ENCODE data around the gene SIX2. TPM values are rescaled to one million over a fixed set of nuclear protein-coding genes. Genes with fewer than 3 reads are reported as not detected.

The SIX2 gene
- total RNA-seq: 1 to 10 TPM in 1 of 4 donors, under 1 TPM in 2, not detected in 1; 0.34 to 1.2 (median 0.60) TPM

DNA sequence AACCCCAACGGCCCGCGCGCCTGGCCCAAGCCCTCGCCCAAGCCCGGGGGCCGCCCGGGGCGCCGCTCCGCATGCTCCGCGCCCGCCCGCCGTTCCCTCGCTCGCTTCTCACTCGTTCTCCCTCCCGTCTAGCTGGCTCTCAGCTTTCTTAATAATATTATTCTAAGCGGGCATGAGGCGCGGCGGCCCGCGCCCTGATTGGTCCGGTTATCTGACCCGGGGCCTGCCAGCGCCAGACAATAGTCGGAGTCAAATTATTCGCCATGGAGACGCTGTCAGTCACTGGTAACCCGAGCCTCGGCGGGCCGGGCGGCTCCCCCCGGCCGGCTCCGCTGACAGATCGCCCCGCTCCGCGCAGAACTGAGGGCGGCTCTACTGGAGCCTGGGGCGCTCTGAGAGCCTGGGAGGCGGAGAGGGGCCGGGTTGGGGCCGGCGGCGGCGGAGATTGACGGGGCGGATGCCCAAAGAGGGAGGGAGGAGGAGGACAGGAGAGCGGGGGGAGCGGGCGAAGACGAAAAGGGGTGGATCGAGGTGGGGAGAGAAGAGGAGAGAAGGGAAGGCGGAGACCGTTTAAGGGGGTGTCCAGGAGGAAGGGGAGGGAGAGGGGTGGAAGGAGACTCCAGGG is at the start of gene SIX2:
TSS of gene SIX2 (minus strand) at position 150 of the 625 bp plus-strand sequence. CDS start 342 bp downstream, outside the sequence.
- peak; percentile 92 to 93 for DNase-seq (ENCODE audit: low spot score in 2 of 2)
- H3K4me1 ChIP-seq: peaks cover 59% of the 10 kb centered on the region
- peak within 1 kb of the TSS; percentile 63 for H3K27ac ChIP-seq
- no peaks in the 10 kb centered on the region for H3K9me3 ChIP-seq
- 2% methylated on average over 25 of the region's 61 CpGs for WGBS
- H3K36me3 ChIP-seq: no peaks in the 10 kb centered on the region
- peak within 1 kb of the TSS; percentile 54 for H3K4me3 ChIP-seq
- no peak for TF ChIP-seq EP300 (IDR thresholded peaks at IDR 0.05)
- TF ChIP-seq POLR2A (IDR thresholded peaks at IDR 0.05): no peak
- no peak for TF ChIP-seq POLR2AphosphoS5 (IDR thresholded peaks at IDR 0.05)
- TF ChIP-seq, protein P1, sequence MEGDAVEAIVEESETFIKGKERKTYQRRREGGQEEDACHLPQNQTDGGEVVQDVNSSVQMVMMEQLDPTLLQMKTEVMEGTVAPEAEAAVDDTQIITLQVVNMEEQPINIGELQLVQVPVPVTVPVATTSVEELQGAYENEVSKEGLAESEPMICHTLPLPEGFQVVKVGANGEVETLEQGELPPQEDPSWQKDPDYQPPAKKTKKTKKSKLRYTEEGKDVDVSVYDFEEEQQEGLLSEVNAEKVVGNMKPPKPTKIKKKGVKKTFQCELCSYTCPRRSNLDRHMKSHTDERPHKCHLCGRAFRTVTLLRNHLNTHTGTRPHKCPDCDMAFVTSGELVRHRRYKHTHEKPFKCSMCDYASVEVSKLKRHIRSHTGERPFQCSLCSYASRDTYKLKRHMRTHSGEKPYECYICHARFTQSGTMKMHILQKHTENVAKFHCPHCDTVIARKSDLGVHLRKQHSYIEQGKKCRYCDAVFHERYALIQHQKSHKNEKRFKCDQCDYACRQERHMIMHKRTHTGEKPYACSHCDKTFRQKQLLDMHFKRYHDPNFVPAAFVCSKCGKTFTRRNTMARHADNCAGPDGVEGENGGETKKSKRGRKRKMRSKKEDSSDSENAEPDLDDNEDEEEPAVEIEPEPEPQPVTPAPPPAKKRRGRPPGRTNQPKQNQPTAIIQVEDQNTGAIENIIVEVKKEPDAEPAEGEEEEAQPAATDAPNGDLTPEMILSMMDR (IDR thresholded peaks at IDR 0.05): no peak
- peaks cover 94% of the 10 kb centered on the region for H3K27me3 ChIP-seq

GRCh38 chr2:45055162-45055605 is 45.9 kb upstream of the SIX2 start:
- Histone ChIP-seq H3K4me1 (no peaks in the 10 kb centered on the region), H3K4me3 (no peak overlapping the region), H3K27ac (no peak overlapping the region), H3K27me3 (peaks cover 4% of the 10 kb centered on the region), H3K9me3 (no peaks in the 10 kb centered on the region), H3K36me3 (no peaks in the 10 kb centered on the region)
- TF ChIP-seq, protein P1 (IDR thresholded peaks at IDR 0.05): no peak
- TF ChIP-seq EP300 (IDR thresholded peaks at IDR 0.05): no peak
- TF ChIP-seq POLR2A (IDR thresholded peaks at IDR 0.05): no peak
- no peak for TF ChIP-seq POLR2AphosphoS5 (IDR thresholded peaks at IDR 0.05)
- DNase-seq (ENCODE audit: low spot score in 2 of 2): peak in 1 of 2 donors; percentile 18
- 71% methylated on average over 7 of the region's 7 CpGs for WGBS

GRCh38 chr2:45053966-45054365 is 44.7 kb upstream of the SIX2 start:
- Histone ChIP-seq H3K27me3 (peaks cover 4% of the 10 kb centered on the region), H3K9me3 (no peaks in the 10 kb centered on the region), H3K4me1 (no peaks in the 10 kb centered on the region), H3K27ac (no peak overlapping the region), H3K4me3 (no peak overlapping the region), H3K36me3 (no peaks in the 10 kb centered on the region)
- peak in 1 of 2 donors; percentile 49 for DNase-seq (ENCODE audit: low spot score in 2 of 2)
- TF ChIP-seq, protein P1 (IDR thresholded peaks at IDR 0.05): no peak
- TF ChIP-seq POLR2AphosphoS5 (IDR thresholded peaks at IDR 0.05): no peak
- no peak for TF ChIP-seq POLR2A (IDR thresholded peaks at IDR 0.05)
- TF ChIP-seq EP300 (IDR thresholded peaks at IDR 0.05): no peak
- 76% methylated on average over 8 of the region's 8 CpGs for WGBS

DNA sequence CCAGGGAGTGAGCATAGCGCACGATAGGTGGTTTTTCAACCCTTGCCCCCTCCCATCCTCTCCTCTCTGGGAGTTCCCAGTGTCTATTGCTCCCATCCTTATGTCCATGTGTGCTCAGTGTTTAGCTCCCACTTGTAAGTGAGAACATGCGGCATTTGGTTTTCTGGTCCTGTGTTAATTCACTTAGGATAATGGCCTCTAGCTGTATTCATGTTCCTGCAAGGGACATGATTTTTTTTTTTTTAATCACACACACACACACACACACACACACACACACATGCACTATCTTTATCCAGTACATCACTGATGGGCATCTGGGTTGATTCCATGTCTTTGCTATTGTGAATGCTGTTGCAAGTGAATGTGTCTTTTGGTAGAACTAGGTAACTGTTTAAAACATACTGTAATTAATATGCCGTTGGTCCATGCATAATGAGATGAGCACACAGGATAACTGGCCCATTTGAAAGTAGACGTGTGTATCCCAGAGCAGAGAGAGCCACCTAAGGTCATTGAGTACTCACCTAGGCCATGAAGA is 43.2 kb upstream of the SIX2 start:
- TF ChIP-seq EP300 (IDR thresholded peaks at IDR 0.05): no peak
- TF ChIP-seq, protein P1 (IDR thresholded peaks at IDR 0.05): no peak
- TF ChIP-seq POLR2A (IDR thresholded peaks at IDR 0.05): no peak
- no peak for TF ChIP-seq POLR2AphosphoS5 (IDR thresholded peaks at IDR 0.05)
- Histone ChIP-seq H3K27me3 (peaks cover 4% of the 10 kb centered on the region), H3K9me3 (no peaks in the 10 kb centered on the region), H3K27ac (no peak overlapping the region), H3K36me3 (no peaks in the 10 kb centered on the region), H3K4me1 (no peaks in the 10 kb centered on the region), H3K4me3 (no peak overlapping the region)
- 88% methylated on average over 5 of the region's 5 CpGs for WGBS
- no peak for DNase-seq (ENCODE audit: low spot score in 2 of 2)

DNA sequence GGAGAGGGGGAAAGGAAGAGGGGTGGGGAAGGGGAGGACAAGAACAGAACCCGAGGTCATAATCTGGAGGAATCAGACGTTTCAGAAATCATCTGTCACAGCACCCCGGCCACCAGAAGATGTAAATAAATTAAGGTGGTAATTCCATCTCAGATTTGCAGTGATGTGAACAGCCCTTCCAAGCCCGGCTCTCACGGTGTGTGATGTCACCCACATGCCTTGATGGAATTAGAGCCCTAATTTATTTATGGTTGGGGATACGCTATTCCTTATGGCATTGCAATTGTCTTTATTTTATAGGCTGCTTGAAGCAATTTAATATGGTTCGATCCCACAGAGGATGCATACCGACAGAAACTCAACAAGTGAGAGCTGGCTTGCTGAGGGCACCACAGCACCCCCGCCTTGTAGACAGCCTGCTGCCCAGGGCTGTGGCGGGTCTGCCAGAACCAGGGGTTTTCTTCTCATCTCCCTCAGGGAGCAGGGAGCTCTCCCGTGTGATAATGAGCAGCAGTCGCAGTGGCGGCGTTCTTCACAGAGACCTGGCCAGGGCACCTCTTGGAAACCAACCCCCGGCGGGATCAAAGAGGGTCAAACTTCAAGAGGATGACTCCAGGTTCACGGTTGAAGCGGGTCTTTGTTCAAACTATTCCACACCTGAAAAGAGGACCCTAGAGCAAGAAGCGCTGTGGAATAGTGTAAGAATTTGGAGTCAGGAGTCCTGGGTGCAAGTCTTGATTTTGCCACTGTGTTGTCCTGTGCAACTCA is 40.5 kb upstream of the SIX2 start:
- no peak overlapping the region for H3K27ac ChIP-seq
- no peaks in the 10 kb centered on the region for H3K4me1 ChIP-seq
- DNase-seq (ENCODE audit: low spot score in 2 of 2): no peak
- H3K27me3 ChIP-seq: no peaks in the 10 kb centered on the region
- H3K9me3 ChIP-seq: no peaks in the 10 kb centered on the region
- no peak overlapping the region for H3K4me3 ChIP-seq
- WGBS: 88% methylated on average over 19 of the region's 19 CpGs
- TF ChIP-seq EP300 (IDR thresholded peaks at IDR 0.05): no peak
- no peak for TF ChIP-seq POLR2AphosphoS5 (IDR thresholded peaks at IDR 0.05)
- TF ChIP-seq POLR2A (IDR thresholded peaks at IDR 0.05): no peak
- TF ChIP-seq, protein P1 (IDR thresholded peaks at IDR 0.05): no peak
- no peaks in the 10 kb centered on the region for H3K36me3 ChIP-seq
